SK-N-SH (cell line): ENCODE measurements around the gene EXOC6B. TPM values are rescaled to one million over a fixed set of nuclear protein-coding genes. Genes with fewer than 3 reads are reported as not detected.

Source experiments
- CTCF ChIA-PET: fragments of 300-600, 350-600 bp; formaldehyde crosslinking; extraction: SDS; loops from one replicate; lab custom pipeline; 2021; lab: Yijun Ruan, JAX
- POLR2A ChIA-PET: fragments of 350-600 bp; sonication (Branson Sonifier 250); formaldehyde crosslinking; extraction: SDS; loops from one replicate; lab custom pipeline; 2020; ENCODE audit warnings: antibody characterized with exemption, inconsistent platforms; lab: Yijun Ruan, JAX
- DNase-seq: peaks from one replicate; pipeline ENCODE4 v3.0.0; 2012
- H2AFZ ChIP-seq: fragments of 200-600 bp; sonication (generic); 2 replicates; pipeline ENCODE4 v1.8.1; 2016; ENCODE audit warnings: antibody characterized with exemption, mild to moderate bottlenecking, low read depth
- H3F3A ChIP-seq: fragments of 200-600 bp; sonication (generic); replicated peaks from 2 replicates; pipeline ENCODE3; 2016; ENCODE audit warnings: antibody characterized with exemption, mild to moderate bottlenecking; ENCODE audit not compliant: insufficient read depth
- H3K27ac ChIP-seq, 2 experiments: fragments of 200-500 bp in 1 of 2; fragments of 200-600 bp in 1 of 2; sonication (Bioruptor generic) in 1 of 2; sonication (generic), shearing (Covaris generic) in 1 of 2; 2 replicates each; pipeline versions ENCODE4 v1.5.1 to v1.6.1; 2014 to 2016; ENCODE audit warnings: low read depth in 2 of 2, inconsistent platforms in 1 of 2, low read length in 1 of 2, mild to moderate bottlenecking in 1 of 2, mixed read lengths in 1 of 2
- H3K27me3 ChIP-seq: fragments of 200-600 bp; sonication (generic), shearing (Covaris generic); 2 replicates; pipeline ENCODE4 v1.6.1; 2016; ENCODE audit warnings: mixed run types; ENCODE audit not compliant: insufficient read depth
- H3K36me3 ChIP-seq, 2 experiments: fragments of 200-500 bp in 1 of 2; fragments of 200-600 bp in 1 of 2; sonication (Bioruptor generic) in 1 of 2; sonication (generic) in 1 of 2; replicated peaks in 1 of 2; 2 replicates each; pipeline versions ENCODE3 to v1.5.1; 2014 to 2016; ENCODE audit warnings: low read length in 1 of 2, mild to moderate bottlenecking in 1 of 2; ENCODE audit not compliant: insufficient read depth in 2 of 2, control insufficient read depth in 1 of 2
- H3K4me1 ChIP-seq, 2 experiments: fragments of 200-500 bp in 1 of 2; fragments of 200-600 bp in 1 of 2; sonication (Bioruptor generic) in 1 of 2; sonication (generic), shearing (Covaris generic) in 1 of 2; 2 replicates each; pipeline versions ENCODE4 v1.5.1 to v1.6.1; 2014 to 2016; ENCODE audit warnings: low read depth in 1 of 2, low read length in 1 of 2, mixed run types in 1 of 2; ENCODE audit not compliant: insufficient read depth in 2 of 2, control insufficient read depth in 1 of 2
- H3K4me2 ChIP-seq: fragments of 200-600 bp; sonication (generic), shearing (Covaris generic); 2 replicates; pipeline ENCODE4 v1.6.1; 2017; ENCODE audit warnings: mixed run types
- H3K4me3 ChIP-seq, 2 experiments: fragments of 200-500 bp in 1 of 2; fragments of 200-600 bp in 1 of 2; sonication (Bioruptor generic) in 1 of 2; sonication (generic), shearing (Covaris generic) in 1 of 2; 2 replicates each; pipeline versions ENCODE4 v1.5.1 to v1.8.1; 2014 to 2016; ENCODE audit warnings: low read depth in 2 of 2, inconsistent platforms in 1 of 2, low read length in 1 of 2, mild to moderate bottlenecking in 1 of 2, mixed read lengths in 1 of 2, moderate library complexity in 1 of 2
- H3K79me2 ChIP-seq: fragments of 200-600 bp; sonication (generic); 2 replicates; pipeline ENCODE4 v1.8.1; 2017; ENCODE audit warnings: mild to moderate bottlenecking; ENCODE audit not compliant: insufficient read depth
- H3K9ac ChIP-seq: fragments of 200-600 bp; sonication (generic); 2 replicates; pipeline ENCODE4 v1.6.1; 2017; ENCODE audit warnings: mixed run types
- H3K9me2 ChIP-seq: fragments of 200-600 bp; sonication (generic); 2 replicates; pipeline ENCODE4 v1.6.1; 2017; ENCODE audit warnings: mixed run types
- H3K9me3 ChIP-seq: fragments of 200-600 bp; sonication (generic); 2 replicates; pipeline ENCODE4 v1.6.1; 2017; ENCODE audit warnings: mixed run types, mild to moderate bottlenecking, moderate library complexity
- H4K20me1 ChIP-seq: fragments of 200-600 bp; sonication (generic); 2 replicates; pipeline ENCODE4 v1.6.1; 2017; ENCODE audit warnings: mild to moderate bottlenecking, mixed run types; ENCODE audit not compliant: insufficient read depth
- EP300 ChIP-seq, 2 experiments: IDR thresholded peaks; 2 replicates each; pipeline versions ENCODE4 v1.4.0 to v1.6.1; 2012; ENCODE audit warnings: borderline replicate concordance in 1 of 2, low read depth in 1 of 2, low read length in 1 of 2
- FOXJ3 ChIP-seq: sonication (generic); formaldehyde crosslinking; IDR thresholded peaks from 2 replicates; pipeline ENCODE4 v1.5.1; 2020; ENCODE audit warnings: mild to moderate bottlenecking, missing genetic modification reagents
- FOXM1 ChIP-seq: IDR thresholded peaks from 2 replicates; pipeline ENCODE4 v1.4.0; 2012; ENCODE audit warnings: low read depth, mild to moderate bottlenecking
- GATA2 ChIP-seq: sonication (generic); formaldehyde crosslinking; IDR thresholded peaks from 2 replicates; pipeline ENCODE4 v1.5.0; 2020; ENCODE audit warnings: mild to moderate bottlenecking, missing genetic modification reagents
- MAX ChIP-seq: IDR thresholded peaks from 2 replicates; pipeline ENCODE4 v1.4.0; 2012; ENCODE audit warnings: low read depth
- MEF2A ChIP-seq: IDR thresholded peaks from 2 replicates; pipeline ENCODE4 v1.4.0; 2012; ENCODE audit warnings: low read depth, borderline replicate concordance
- NFIC ChIP-seq: IDR thresholded peaks from 2 replicates; pipeline ENCODE4 v1.4.0; 2012; ENCODE audit warnings: borderline replicate concordance
- NRF1 ChIP-seq: IDR thresholded peaks from 2 replicates; pipeline ENCODE4 v1.6.1; 2012; ENCODE audit warnings: low read depth, mild to moderate bottlenecking, low read length
- PBX3 ChIP-seq: IDR thresholded peaks from 2 replicates; pipeline ENCODE4; 2012
- REST ChIP-seq: IDR thresholded peaks from 2 replicates; pipeline ENCODE4 v1.6.1; 2012; ENCODE audit warnings: mild to moderate bottlenecking, low read depth, low read length, moderate library complexity
- RFX5 ChIP-seq: IDR thresholded peaks from 2 replicates; pipeline ENCODE4 v1.6.1; 2012; ENCODE audit warnings: mild to moderate bottlenecking, improper control_type of control experiment, low read length
- RXRA ChIP-seq: IDR thresholded peaks from 2 replicates; pipeline ENCODE4 v1.4.0; 2012; ENCODE audit warnings: low read depth, mild to moderate bottlenecking, borderline replicate concordance
- SIN3A ChIP-seq: IDR thresholded peaks from 2 replicates; pipeline ENCODE4 v1.6.1; 2012; ENCODE audit warnings: low read depth, mild to moderate bottlenecking, low read length, moderate library complexity, borderline replicate concordance
- TAF1 ChIP-seq: IDR thresholded peaks from 2 replicates; pipeline ENCODE4 v1.6.1; 2012; ENCODE audit warnings: low read depth, mild to moderate bottlenecking, low read length, moderate library complexity, borderline replicate concordance
- USF1 ChIP-seq: IDR thresholded peaks from 2 replicates; pipeline ENCODE4 v1.4.0; 2012; ENCODE audit warnings: low read depth, borderline replicate concordance
- ZBTB33 ChIP-seq: IDR thresholded peaks from 2 replicates; pipeline ENCODE4 v1.4.0; 2012; ENCODE audit warnings: low read depth, borderline replicate concordance
- WGBS: methylation state at CpG from one replicate; pipeline ENCODE4 v1.1.6; 2017; ENCODE audit warnings: low lambda C conversion rate; 5-methylcytosine and 5-hydroxymethylcytosine counted together
- polyA plus RNA-seq, 3 experiments: library from polyadenylated mRNA; depleted of rRNA; stranded (reverse); fragments of >200 nt; gene quantifications; 2 replicates each; pipeline ENCODE4 v1.2.3, GENCODE V29; 2012

The EXOC6B gene
- polyA plus RNA-seq, 1 of the 3 experiments (the other 2 are of a cell fraction) = 7.4 TPM

GRCh38 chr2:72176281-72176680, 649.6 kb downstream of the EXOC6B start:
- H3K36me3 ChIP-seq = peaks cover 0 to 12% of the 10 kb centered on the region in 2 experiments
- H3K4me2 ChIP-seq = no peak overlapping the region
- TF ChIP-seq FOXJ3 (CRISPR knock-in tag) = no peak
- TF ChIP-seq TAF1 = no peak
- TF ChIP-seq FOXM1 = no peak
- no peak for TF ChIP-seq PBX3
- no peak for TF ChIP-seq EP300 (IDR thresholded peaks at IDR 0.05; ENCODE audit: borderline replicate concordance in 1 of 2, low read depth in 1 of 2, low read length in 1 of 2)
- no peak for TF ChIP-seq NRF1
- TF ChIP-seq MEF2A = no peak
- TF ChIP-seq SIN3A = no peak
- TF ChIP-seq MAX = no peak
- TF ChIP-seq GATA2 (CRISPR knock-in tag) = no peak
- no peak for TF ChIP-seq USF1
- TF ChIP-seq ZBTB33 = no peak
- TF ChIP-seq REST = no peak
- TF ChIP-seq RXRA = no peak
- TF ChIP-seq RFX5 = no peak
- TF ChIP-seq NFIC = no peak
- TF ChIP-seq, all 33 proteins: peak for 0
- H3K4me3 ChIP-seq = no peak overlapping the region
- H3K27ac ChIP-seq = no peak overlapping the region
- no peaks in the 10 kb centered on the region for H3F3A ChIP-seq
- no peaks in the 10 kb centered on the region for H3K27me3 ChIP-seq
- 75% methylated on average over 1 of the region's 1 CpG for WGBS
- H3K79me2 ChIP-seq = no peaks in the 10 kb centered on the region
- H3K4me1 ChIP-seq = peaks cover 0 to 9% of the 10 kb centered on the region in 2 experiments; a peak in 1 of 4 replicates
- CTCF ChIA-PET = interaction anchor here (1.1 kb wide), 2 partner anchors 26 to 115 kb away, joined by 3 to 4 read pairs; no protein-coding TSS in a partner anchor
- DNase-seq = no peak
- H4K20me1 ChIP-seq = no peaks in the 10 kb centered on the region
- no peak overlapping the region for H2AFZ ChIP-seq
- H3K9me3 ChIP-seq = no peaks in the 10 kb centered on the region
- H3K9me2 ChIP-seq = no peaks in the 10 kb centered on the region
- H3K9ac ChIP-seq = no peak overlapping the region
- POLR2A ChIA-PET = no interaction called here
